Sigmoid colon (tissue), 7 donors: ENCODE results near the gene RNF186. TPM values are rescaled to one million over a fixed set of nuclear protein-coding genes. Genes with fewer than 3 reads are reported as not detected.

Experiments used
- DNase-seq: peaks from one replicate; pipeline ENCODE4 v3.0.0-alpha.2; 2019
- H3K27ac ChIP-seq, 4 donors: fragments of 200-600 bp; sonication (generic); one replicate each; pipeline ENCODE4 v1.5.1; 2016 to 2019; ENCODE audit warnings: mild to moderate bottlenecking in 1 of 4
- H3K27me3 ChIP-seq, 3 donors: fragments of 200-600 bp; sonication (generic); one replicate each; pipeline ENCODE4 v1.5.1; 2019; ENCODE audit warnings: mild to moderate bottlenecking in 1 of 3
- H3K36me3 ChIP-seq, 4 donors: fragments of 200-600 bp; sonication (generic); one replicate each; pipeline ENCODE4 v1.5.1; 2016 to 2019
- H3K4me1 ChIP-seq, 4 donors: fragments of 200-600 bp; sonication (generic); one replicate each; pipeline ENCODE4 v1.5.1; 2017 to 2019
- H3K4me3 ChIP-seq, 4 donors: fragments of 200-600 bp; sonication (generic); one replicate each; pipeline ENCODE4 v1.5.1; 2017 to 2019; ENCODE audit warnings: mild to moderate bottlenecking in 2 of 4, moderate library complexity in 1 of 4
- H3K9me3 ChIP-seq, 4 donors: fragments of 200-600 bp in 3 of 4; sonication (generic) in 3 of 4; one replicate each; pipeline versions ENCODE4 v1.5.1 to v1.6.1; 2013 to 2019
- CTCF ChIP-seq, 4 experiments: fragments of 450-650 bp in 3 of 4; fragments of 200-600 bp in 1 of 4; IDR thresholded peaks; one replicate each; pipeline ENCODE4 v1.5.1; 2016 to 2019; ENCODE audit warnings: antibody characterized with exemption in 4 of 4, mild to moderate bottlenecking in 3 of 4, moderate library complexity in 2 of 4
- EP300 ChIP-seq, 4 donors: sonication (generic); formaldehyde crosslinking; IDR thresholded peaks; one replicate each; pipeline ENCODE4 v1.6.1; 2017; ENCODE audit warnings: antibody characterized with exemption in 4 of 4
- POLR2A ChIP-seq, 2 donors: fragments of 450-650 bp; IDR thresholded peaks; one replicate each; pipeline ENCODE4 v1.6.1; 2016; ENCODE audit warnings: antibody characterized with exemption in 2 of 2, mild to moderate bottlenecking in 2 of 2, moderate library complexity in 2 of 2
- POLR2AphosphoS5 ChIP-seq, 4 donors: sonication (generic); formaldehyde crosslinking; IDR thresholded peaks; one replicate each; pipeline ENCODE4 v1.6.1; 2017; ENCODE audit warnings: antibody characterized with exemption in 4 of 4
- WGBS, 2 donors: extraction: QIAGEN DNeasy Blood & Tissue Kit; methylation state at CpG; one replicate each; pipeline ENCODE4 v1.1.7; 2013; 5-methylcytosine and 5-hydroxymethylcytosine counted together
- intact Hi-C: fragments of 100-400 bp; cut with DNase I; formaldehyde crosslinking; loops from one replicate; pipeline ENCODE4 v1.15.1; 2023
- polyA plus RNA-seq, 3 donors: library from polyadenylated mRNA; stranded (reverse); fragments of 200-250 nt; gene quantifications; one replicate each; pipeline ENCODE4 v1.2.3, GENCODE V29; 2013
- total RNA-seq, 4 donors: library from RNA; depleted of rRNA; stranded (reverse); fragments of >200 nt; gene quantifications; one replicate each; pipeline ENCODE4 v1.1.0, GENCODE V29; 2016
- donor health status: healthy with polysubstance abuse.
- donor health status: Bipolar disorder and iron deficiency.
- donor health status: healthy.

RNF186 gene
- total and polyA plus RNA-seq, 7 donors: 13.8 to 34.3 (median 19.7) TPM; not detected in 4

GRCh38 chr1:19774180-19774785 is 40.8 kb downstream of the RNF186 start:
- DNase-seq: no peak
- 61 to 84% methylated on average over 6 of the region's 6 CpGs for WGBS, 2 donors
- intact Hi-C loops: no loop called here
- no peaks in the 10 kb centered on the region for H3K9me3 ChIP-seq
- H3K4me3 ChIP-seq: no peak overlapping the region
- H3K27ac ChIP-seq: no peak overlapping the region
- H3K36me3 ChIP-seq: peaks cover 7 to 79% (median 20%) of the 10 kb centered on the region in 4 donors
- no peaks in the 10 kb centered on the region for H3K27me3 ChIP-seq
- H3K4me1 ChIP-seq: no peaks in the 10 kb centered on the region
- TF ChIP-seq POLR2A (IDR thresholded peaks at IDR 0.05): no peak
- no peak for TF ChIP-seq POLR2AphosphoS5 (IDR thresholded peaks at IDR 0.05)
- no peak for TF ChIP-seq CTCF (IDR thresholded peaks at IDR 0.05)
- no peak for TF ChIP-seq EP300 (IDR thresholded peaks at IDR 0.05)

GRCh38 chr1:19773485-19773884 is 41.6 kb downstream of the RNF186 start:
- 71 to 81% methylated on average over 4 of the region's 4 CpGs for WGBS, 2 donors
- intact Hi-C loops: no loop called here
- no peaks in the 10 kb centered on the region for H3K27me3 ChIP-seq
- H3K4me1 ChIP-seq: no peaks in the 10 kb centered on the region
- TF ChIP-seq CTCF (IDR thresholded peaks at IDR 0.05) (no peak), POLR2A (IDR thresholded peaks at IDR 0.05) (no peak), EP300 (IDR thresholded peaks at IDR 0.05) (no peak), POLR2AphosphoS5 (IDR thresholded peaks at IDR 0.05) (no peak)
- H3K4me3 ChIP-seq: no peak overlapping the region
- H3K9me3 ChIP-seq: no peaks in the 10 kb centered on the region
- DNase-seq: no peak
- no peak overlapping the region for H3K27ac ChIP-seq
- H3K36me3 ChIP-seq: peaks cover 0 to 78% (median 17%) of the 10 kb centered on the region in 4 donors

GRCh38 chr1:19772053-19772452 is 43.0 kb downstream of the RNF186 start:
- peaks cover 0 to 75% (median 16%) of the 10 kb centered on the region in 4 donors for H3K36me3 ChIP-seq
- no peak overlapping the region for H3K27ac ChIP-seq
- no peak for DNase-seq
- no peak for TF ChIP-seq POLR2AphosphoS5 (IDR thresholded peaks at IDR 0.05)
- no peak for TF ChIP-seq POLR2A (IDR thresholded peaks at IDR 0.05)
- no peak for TF ChIP-seq EP300 (IDR thresholded peaks at IDR 0.05)
- TF ChIP-seq CTCF (IDR thresholded peaks at IDR 0.05): no peak
- no peaks in the 10 kb centered on the region for H3K9me3 ChIP-seq
- no peaks in the 10 kb centered on the region for H3K4me1 ChIP-seq
- intact Hi-C loops: no loop called here
- no peak overlapping the region for H3K4me3 ChIP-seq
- no peaks in the 10 kb centered on the region for H3K27me3 ChIP-seq
- 76 to 87% methylated on average over 9 of the region's 9 CpGs for WGBS, 2 donors

GRCh38 chr1:19771350-19771749 is 43.7 kb downstream of the RNF186 start:
- intact Hi-C loops: no loop called here
- 94 to 95% methylated on average over 6 of the region's 6 CpGs for WGBS, 2 donors
- peaks cover 0 to 74% (median 16%) of the 10 kb centered on the region in 4 donors for H3K36me3 ChIP-seq

More at GRCh38 chr1:19771350-19771749, 43.7 kb downstream of the RNF186 start:
- Histone ChIP-seq H3K4me3 (no peak overlapping the region), H3K4me1 (no peaks in the 10 kb centered on the region), H3K27me3 (no peaks in the 10 kb centered on the region), H3K9me3 (no peaks in the 10 kb centered on the region), H3K27ac (no peak overlapping the region)
- no peak for TF ChIP-seq POLR2AphosphoS5 (IDR thresholded peaks at IDR 0.05)
- TF ChIP-seq POLR2A (IDR thresholded peaks at IDR 0.05): no peak
- no peak for TF ChIP-seq EP300 (IDR thresholded peaks at IDR 0.05)
- TF ChIP-seq CTCF (IDR thresholded peaks at IDR 0.05): no peak
- DNase-seq: no peak
